ENCODE data around the gene AFF3.

AFF3 gene

DNA sequence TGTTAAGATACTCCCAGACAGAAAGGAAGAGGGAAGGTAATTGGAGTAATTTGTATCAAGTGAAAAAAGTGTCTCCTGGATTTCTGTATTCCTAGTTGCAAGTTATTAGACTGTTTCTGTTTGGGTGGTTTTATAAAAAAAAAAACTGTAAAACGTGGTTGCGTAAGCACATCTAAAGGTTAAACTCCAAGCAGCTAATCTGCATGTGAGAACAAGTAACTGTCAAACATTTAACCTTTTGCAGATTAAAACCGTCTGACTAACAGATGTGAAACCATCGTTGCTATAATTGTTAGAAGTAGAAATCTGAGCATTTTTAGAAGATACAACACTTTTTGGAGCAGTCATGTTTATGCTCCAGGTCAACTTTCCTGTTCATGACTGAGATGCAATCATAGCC is 72.3 kb downstream of the AFF3 start:
- no peak overlapping the region for H3K27ac ChIP-seq
- TF ChIP-seq, protein P1, sequence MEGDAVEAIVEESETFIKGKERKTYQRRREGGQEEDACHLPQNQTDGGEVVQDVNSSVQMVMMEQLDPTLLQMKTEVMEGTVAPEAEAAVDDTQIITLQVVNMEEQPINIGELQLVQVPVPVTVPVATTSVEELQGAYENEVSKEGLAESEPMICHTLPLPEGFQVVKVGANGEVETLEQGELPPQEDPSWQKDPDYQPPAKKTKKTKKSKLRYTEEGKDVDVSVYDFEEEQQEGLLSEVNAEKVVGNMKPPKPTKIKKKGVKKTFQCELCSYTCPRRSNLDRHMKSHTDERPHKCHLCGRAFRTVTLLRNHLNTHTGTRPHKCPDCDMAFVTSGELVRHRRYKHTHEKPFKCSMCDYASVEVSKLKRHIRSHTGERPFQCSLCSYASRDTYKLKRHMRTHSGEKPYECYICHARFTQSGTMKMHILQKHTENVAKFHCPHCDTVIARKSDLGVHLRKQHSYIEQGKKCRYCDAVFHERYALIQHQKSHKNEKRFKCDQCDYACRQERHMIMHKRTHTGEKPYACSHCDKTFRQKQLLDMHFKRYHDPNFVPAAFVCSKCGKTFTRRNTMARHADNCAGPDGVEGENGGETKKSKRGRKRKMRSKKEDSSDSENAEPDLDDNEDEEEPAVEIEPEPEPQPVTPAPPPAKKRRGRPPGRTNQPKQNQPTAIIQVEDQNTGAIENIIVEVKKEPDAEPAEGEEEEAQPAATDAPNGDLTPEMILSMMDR (conservative IDR thresholded peaks at IDR 0.05; ENCODE audit: low read depth), result no peak
- DNase-seq (ENCODE audit: low spot score), result no peak
- POLR2A ChIA-PET (ENCODE audit: low non-redundant PET), result no interaction called here
- CTCF ChIA-PET, result interaction anchor here (1.0 kb wide), 1 partner anchor 251 kb away, joined by 3 read pairs; no protein-coding TSS in a partner anchor

DNA sequence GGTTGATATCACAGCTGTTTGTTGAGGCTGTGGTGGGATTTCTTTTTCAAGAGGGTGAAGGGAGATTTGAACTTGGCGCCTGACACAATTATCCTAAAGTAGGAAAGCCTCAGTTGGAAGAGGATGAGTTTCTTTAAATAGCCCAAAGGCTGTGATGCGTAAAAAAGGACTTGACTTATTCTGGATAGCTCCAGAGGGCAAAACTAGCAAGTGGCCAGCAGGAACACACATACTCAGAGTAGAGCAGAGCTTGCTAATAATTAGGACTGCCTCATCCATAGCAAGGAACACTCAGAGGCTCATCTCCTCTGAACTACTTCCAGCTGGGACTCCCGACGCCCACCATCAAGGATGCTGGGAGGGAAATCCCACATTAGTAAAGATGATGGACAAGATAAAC is 74.0 kb downstream of the AFF3 start:
- no peak overlapping the region for H3K27ac ChIP-seq
- ChIA-PET POLR2A (ENCODE audit: low non-redundant PET) (no interaction called here), CTCF (no interaction called here)
- no peak for DNase-seq (ENCODE audit: low spot score)
- TF ChIP-seq, protein P1 (conservative IDR thresholded peaks at IDR 0.05; ENCODE audit: low read depth), result no peak

DNA sequence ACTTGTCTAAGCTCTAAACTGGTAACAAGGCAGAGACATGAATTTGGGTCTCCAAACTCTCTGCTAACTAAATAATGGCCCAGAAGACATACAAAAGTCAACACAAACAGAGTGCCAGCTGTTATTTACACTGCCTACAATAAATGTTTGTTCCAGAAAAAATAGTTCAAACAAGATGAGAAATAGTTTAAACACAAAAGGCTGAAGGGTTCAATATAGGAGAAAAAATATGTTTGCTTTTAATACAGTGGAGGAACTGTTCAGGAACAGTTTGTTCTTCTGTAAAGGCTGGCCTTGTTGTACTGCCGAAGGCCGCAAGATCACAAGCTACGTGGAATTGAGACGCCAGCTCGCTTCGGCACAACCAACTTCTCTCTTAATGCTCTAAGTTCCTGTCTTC is 74.6 kb downstream of the AFF3 start:
- no peak overlapping the region for H3K27ac ChIP-seq
- CTCF ChIA-PET, result no interaction called here
- POLR2A ChIA-PET (ENCODE audit: low non-redundant PET), result no interaction called here
- TF ChIP-seq, protein P1 (conservative IDR thresholded peaks at IDR 0.05; ENCODE audit: low read depth), result no peak
- no peak for DNase-seq (ENCODE audit: low spot score)

DNA sequence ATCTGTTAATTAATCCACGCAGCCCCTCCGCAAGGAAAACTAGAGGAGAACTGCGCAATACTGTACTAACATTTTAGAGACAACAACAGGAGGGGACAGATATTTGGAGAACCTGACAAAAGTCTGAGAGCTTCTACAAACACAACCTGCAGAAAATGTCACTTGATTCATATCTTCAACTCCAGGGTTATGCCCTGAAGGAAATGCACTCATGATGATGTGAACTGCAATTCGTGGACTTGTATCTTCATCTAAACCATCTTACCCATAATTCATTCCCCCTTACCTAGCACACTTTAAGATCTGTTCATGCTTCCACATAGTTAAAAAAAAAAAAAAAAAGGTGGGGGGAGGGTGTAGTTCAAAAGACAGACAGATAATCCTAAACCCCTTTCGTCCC is 75.5 kb downstream of the AFF3 start:
- DNase-seq (ENCODE audit: low spot score), result no peak
- ChIA-PET CTCF (interaction anchor here (0.6 kb wide), 1 partner anchor 315 kb away, joined by 3 read pairs; no protein-coding TSS in a partner anchor), POLR2A (ENCODE audit: low non-redundant PET) (no interaction called here)
- TF ChIP-seq, protein P1 (conservative IDR thresholded peaks at IDR 0.05; ENCODE audit: low read depth), result no peak
- H3K27ac ChIP-seq, result no peak overlapping the region

DNA sequence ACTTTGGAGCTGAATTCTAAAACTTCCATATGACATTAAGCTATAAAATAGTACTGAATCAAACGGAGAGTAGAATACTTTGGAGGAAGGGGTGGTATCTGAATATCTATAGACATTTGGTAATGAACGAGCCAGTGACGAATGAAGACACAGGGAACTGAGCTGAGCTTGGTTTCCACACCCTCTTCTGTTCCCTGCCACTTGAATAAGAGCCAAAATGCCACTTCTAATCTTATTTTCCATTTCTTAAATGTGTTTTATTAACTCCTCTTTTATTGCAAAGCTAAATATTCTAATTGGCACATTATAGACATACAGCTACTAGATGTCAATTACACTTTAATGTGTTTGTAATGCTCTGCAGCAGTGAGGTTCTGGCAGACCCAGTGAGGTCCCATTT is 76.1 kb downstream of the AFF3 start:
- CTCF ChIA-PET, result no interaction called here
- POLR2A ChIA-PET (ENCODE audit: low non-redundant PET), result no interaction called here
- DNase-seq (ENCODE audit: low spot score), result no peak
- TF ChIP-seq, protein P1 (conservative IDR thresholded peaks at IDR 0.05; ENCODE audit: low read depth), result no peak
- no peak overlapping the region for H3K27ac ChIP-seq

DNA sequence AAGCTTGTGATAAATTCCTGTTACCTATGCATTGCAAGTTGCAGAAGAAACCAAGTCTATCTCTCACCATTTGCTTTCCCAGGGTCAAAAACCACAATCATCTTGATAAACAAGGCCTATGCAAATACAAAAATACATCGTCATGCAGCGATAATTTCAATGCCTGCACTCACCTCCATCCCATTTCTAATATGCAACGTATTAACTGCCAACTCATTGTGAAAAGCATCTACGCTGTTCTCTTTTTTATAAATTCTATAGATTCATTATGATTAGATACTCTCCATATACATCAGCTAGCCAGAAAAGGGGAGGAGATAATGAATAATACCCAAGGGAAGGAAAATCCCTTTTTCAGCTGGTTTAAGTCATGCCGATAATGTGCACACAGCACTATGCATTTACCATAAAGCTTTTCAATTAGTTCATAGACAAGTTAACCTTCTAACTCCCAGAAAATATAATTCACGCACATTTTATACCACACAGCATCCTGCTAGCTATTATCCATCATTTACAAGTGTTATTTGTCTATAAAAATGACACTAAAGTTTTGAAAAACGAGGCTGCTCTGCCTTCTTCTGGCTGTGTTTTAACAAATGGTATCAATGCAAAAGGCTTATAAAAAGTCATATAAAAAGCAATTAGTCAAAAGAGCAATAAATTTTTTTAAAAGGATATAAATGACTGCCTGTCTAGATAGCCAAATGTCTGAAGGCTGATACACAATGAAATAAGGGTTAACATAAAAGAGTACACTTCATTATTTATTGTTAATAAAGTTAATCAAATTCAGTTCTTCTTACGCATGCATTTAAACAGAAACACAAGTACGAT is 77.6 kb downstream of the AFF3 start:
- CTCF ChIA-PET, result interaction anchor here (0.6 to 0.7 kb wide), 2 partner anchors 1166 to 1354 kb away, joined by 3 read pairs; no protein-coding TSS in a partner anchor
- no peak for DNase-seq (ENCODE audit: low spot score)
- POLR2A ChIA-PET (ENCODE audit: low non-redundant PET), result no interaction called here
- TF ChIP-seq, protein P1 (conservative IDR thresholded peaks at IDR 0.05; ENCODE audit: low read depth), result no peak
- H3K27ac ChIP-seq, result no peak overlapping the region
